ENCODE results near the gene VWA1.

The VWA1 gene, protein sequence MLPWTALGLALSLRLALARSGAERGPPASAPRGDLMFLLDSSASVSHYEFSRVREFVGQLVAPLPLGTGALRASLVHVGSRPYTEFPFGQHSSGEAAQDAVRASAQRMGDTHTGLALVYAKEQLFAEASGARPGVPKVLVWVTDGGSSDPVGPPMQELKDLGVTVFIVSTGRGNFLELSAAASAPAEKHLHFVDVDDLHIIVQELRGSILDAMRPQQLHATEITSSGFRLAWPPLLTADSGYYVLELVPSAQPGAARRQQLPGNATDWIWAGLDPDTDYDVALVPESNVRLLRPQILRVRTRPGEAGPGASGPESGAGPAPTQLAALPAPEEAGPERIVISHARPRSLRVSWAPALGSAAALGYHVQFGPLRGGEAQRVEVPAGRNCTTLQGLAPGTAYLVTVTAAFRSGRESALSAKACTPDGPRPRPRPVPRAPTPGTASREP

DNA sequence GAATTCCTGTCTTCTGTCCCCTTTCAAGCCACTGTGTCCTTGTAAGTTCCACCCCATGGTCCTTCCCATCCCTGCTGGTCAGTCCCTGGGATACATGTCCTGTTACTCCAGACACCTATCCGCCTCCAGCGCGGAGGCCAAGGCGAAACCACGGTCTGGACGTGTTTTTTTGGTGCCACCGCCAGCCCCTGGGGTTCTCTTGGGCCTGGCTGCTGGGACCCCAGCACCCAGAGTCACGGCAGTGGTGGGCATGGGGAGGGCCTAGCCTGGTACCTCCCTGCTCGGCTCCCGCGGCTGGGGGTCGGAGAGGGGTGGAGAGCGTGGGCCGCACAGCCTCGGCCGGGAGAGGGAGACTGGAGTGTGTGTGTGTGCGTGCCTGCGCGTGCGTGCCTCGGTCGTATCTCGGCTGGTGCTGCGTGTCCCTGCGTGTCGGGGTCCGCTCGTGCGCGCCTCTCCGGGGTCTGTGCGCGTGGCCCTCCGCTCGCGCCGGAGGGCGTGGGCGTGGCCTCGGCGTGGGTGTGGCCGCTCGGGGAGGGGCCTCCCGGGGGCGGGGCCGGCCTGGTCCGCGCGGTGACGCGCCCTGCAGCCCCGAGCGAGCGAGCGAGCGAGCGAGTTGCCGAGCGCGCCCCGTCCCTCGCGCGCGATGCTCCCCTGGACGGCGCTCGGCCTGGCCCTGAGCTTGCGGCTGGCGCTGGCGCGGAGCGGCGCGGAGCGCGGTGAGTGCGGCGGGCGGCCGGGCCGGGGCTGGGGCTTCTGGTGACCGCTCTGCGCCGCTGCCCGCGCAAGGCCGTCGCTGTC is at the start of gene VWA1:
VWA1 (plus strand) TSS at position 585 of the 798 bp plus-strand sequence; CDS start at position 644, 59 bp downstream.
- H3K9me3 Mint-ChIP-seq = no peaks in the 10 kb centered on the region

GRCh38 chr1:1385931-1386330 is 49.6 kb upstream of the VWA1 start:
- peaks cover 26% of the 10 kb centered on the region for H3K36me3 Mint-ChIP-seq
- no peak overlapping the region for H3K4me3 Mint-ChIP-seq
- ATAC-seq (ENCODE audit: low read depth) = no peak
- DNase-seq (ENCODE audit: low spot score in 2 of 2) = no peak
- H3K4me1 Mint-ChIP-seq = peaks cover 11% of the 10 kb centered on the region
- H3K27me3 Mint-ChIP-seq = no peaks in the 10 kb centered on the region
- H3K27ac Mint-ChIP-seq = no peak overlapping the region
- no peaks in the 10 kb centered on the region for H3K9me3 Mint-ChIP-seq

More for the DNA sequence above, at the start of gene VWA1:
- peaks cover 8% of the 10 kb centered on the region for H3K4me1 Mint-ChIP-seq
- H3K27me3 Mint-ChIP-seq = peaks cover 12% of the 10 kb centered on the region
- H3K27ac Mint-ChIP-seq = no peak within 1 kb of the TSS
- H3K36me3 Mint-ChIP-seq = no peaks in the 10 kb centered on the region
- peak within 1 kb of the TSS; percentile 64 for H3K4me3 Mint-ChIP-seq
- DNase-seq (ENCODE audit: low spot score in 2 of 2) = peak; percentile 56 to 75
- ATAC-seq (ENCODE audit: low read depth) = peak; percentile 83

DNA sequence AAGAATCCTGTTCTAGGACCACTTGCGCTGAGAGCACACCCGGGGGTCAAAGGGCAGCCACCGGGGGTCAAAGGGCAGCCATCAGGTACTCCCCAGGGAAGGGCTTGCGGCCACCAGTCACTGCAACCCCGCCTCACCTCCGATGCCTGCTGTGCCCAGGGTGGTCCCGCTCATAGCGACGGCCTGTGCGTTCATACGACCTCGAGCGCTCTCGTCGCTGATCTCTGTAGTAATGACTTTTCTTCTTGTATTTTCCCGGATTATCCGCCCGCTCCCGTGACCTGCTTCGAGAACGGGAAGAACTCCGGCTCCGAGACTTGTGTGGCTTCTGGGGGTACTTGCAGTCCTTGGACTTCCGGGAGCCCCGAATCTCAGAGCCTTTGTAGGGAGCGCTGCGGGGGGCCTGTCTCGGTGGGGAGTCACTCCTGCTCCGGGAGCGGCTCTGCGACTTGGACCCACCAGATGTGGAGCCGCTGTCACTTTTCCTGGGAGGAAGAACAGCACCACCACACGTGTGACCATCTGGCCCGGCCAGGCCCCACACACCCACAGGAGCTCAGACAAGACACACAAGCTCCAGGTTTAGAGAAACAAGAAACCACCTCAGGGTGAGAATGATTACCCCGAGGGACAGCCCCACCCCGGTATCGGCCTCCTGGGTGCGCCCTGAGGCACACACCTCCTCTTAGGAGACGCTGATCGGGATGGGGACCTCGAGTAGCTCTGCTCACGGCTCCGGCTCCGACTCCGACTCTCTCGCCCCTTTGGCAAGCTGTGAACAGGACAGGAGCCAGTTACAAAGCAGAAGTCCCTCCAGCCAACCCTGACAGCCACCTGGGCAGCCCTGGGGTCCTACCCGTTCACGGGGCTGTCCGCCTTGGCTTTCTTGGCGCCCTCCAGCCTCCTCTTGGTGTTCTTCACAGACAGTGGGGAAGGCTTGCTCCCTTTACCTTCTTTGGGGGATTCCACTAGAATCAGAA is 48.1 kb upstream of the VWA1 start:
- H3K36me3 Mint-ChIP-seq = peaks cover 33% of the 10 kb centered on the region
- H3K27ac Mint-ChIP-seq = no peak overlapping the region
- H3K4me1 Mint-ChIP-seq = peaks cover 5% of the 10 kb centered on the region
- H3K4me3 Mint-ChIP-seq = no peak overlapping the region
- no peaks in the 10 kb centered on the region for H3K27me3 Mint-ChIP-seq
- no peaks in the 10 kb centered on the region for H3K9me3 Mint-ChIP-seq
- no peak for DNase-seq (ENCODE audit: low spot score in 2 of 2)
- ATAC-seq (ENCODE audit: low read depth) = no peak

DNA sequence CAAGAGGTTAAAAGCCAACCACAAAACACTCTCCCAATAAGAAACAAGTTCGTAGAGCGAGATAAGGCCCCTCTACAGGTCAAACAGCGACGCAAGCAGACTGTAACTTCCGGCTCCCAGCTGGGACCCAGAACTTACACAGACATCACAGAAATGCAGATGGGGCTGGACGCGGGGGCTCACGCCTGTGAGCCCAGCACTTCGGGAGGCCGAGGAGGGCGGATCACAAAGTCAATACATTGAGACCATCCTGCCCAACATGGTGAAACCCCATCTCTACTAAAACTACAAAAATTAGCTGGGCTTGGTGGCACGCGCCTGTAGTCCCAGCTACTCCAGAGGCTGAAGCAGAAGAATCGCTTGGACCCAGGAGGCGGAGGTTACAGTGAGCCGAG is 47.4 kb upstream of the VWA1 start:
- Mint-ChIP-seq H3K9me3 (no peaks in the 10 kb centered on the region), H3K4me3 (no peak overlapping the region), H3K27me3 (no peaks in the 10 kb centered on the region), H3K36me3 (peaks cover 34% of the 10 kb centered on the region), H3K27ac (no peak overlapping the region), H3K4me1 (peaks cover 2% of the 10 kb centered on the region)
- DNase-seq (ENCODE audit: low spot score in 2 of 2) = no peak
- ATAC-seq (ENCODE audit: low read depth) = no peak

- ATAC-seq (ENCODE audit: low read depth) (no peak), DNase-seq (ENCODE audit: low spot score in 2 of 2) (no peak)
- Mint-ChIP-seq H3K4me3 (no peak overlapping the region), H3K9me3 (no peaks in the 10 kb centered on the region), H3K36me3 (peaks cover 41% of the 10 kb centered on the region), H3K27ac (no peak overlapping the region), H3K4me1 (peaks cover 9% of the 10 kb centered on the region), H3K27me3 (no peaks in the 10 kb centered on the region)
Observed at GRCh38 chr1:1390675-1391074, 44.8 kb upstream of the VWA1 start.

GRCh38 chr1:1391225-1391624 is 44.3 kb upstream of the VWA1 start:
- Mint-ChIP-seq H3K27ac (no peak overlapping the region), H3K9me3 (no peaks in the 10 kb centered on the region), H3K36me3 (peaks cover 39% of the 10 kb centered on the region), H3K4me1 (peaks cover 9% of the 10 kb centered on the region), H3K27me3 (no peaks in the 10 kb centered on the region), H3K4me3 (no peak overlapping the region)
- no peak for DNase-seq (ENCODE audit: low spot score in 2 of 2)
- ATAC-seq (ENCODE audit: low read depth) = no peak

DNA sequence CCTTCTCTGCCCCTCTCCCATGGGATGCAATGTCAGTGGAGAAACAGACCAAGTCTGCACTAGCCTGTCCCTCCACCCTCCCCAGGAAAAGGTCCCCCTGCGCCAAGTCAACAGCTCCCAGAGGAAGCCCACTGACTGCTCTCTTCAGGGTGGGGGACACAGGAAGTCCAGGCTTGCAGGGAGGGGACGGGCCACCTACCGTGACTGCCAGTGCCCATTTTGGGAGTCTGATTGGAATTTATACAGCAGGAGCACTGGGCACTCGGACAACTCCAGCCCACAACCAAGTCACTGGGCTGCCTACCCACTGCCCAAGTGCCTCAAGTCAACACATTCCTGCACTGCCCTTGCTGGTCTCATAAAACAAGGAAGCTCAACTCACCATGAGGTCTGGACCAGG is 42.5 kb upstream of the VWA1 start:
- Mint-ChIP-seq H3K9me3 (no peaks in the 10 kb centered on the region), H3K27me3 (no peaks in the 10 kb centered on the region), H3K36me3 (peaks cover 28% of the 10 kb centered on the region), H3K4me3 (no peak overlapping the region), H3K4me1 (peaks cover 9% of the 10 kb centered on the region), H3K27ac (no peak overlapping the region)
- ATAC-seq (ENCODE audit: low read depth) (no peak), DNase-seq (ENCODE audit: low spot score in 2 of 2) (no peak)

GRCh38 chr1:1393428-1393827 is 42.1 kb upstream of the VWA1 start:
- Mint-ChIP-seq H3K27ac (no peak overlapping the region), H3K4me3 (no peak overlapping the region), H3K9me3 (no peaks in the 10 kb centered on the region), H3K27me3 (no peaks in the 10 kb centered on the region), H3K4me1 (peaks cover 11% of the 10 kb centered on the region), H3K36me3 (peaks cover 25% of the 10 kb centered on the region)
- ATAC-seq (ENCODE audit: low read depth) = no peak
- no peak for DNase-seq (ENCODE audit: low spot score in 2 of 2)

DNA sequence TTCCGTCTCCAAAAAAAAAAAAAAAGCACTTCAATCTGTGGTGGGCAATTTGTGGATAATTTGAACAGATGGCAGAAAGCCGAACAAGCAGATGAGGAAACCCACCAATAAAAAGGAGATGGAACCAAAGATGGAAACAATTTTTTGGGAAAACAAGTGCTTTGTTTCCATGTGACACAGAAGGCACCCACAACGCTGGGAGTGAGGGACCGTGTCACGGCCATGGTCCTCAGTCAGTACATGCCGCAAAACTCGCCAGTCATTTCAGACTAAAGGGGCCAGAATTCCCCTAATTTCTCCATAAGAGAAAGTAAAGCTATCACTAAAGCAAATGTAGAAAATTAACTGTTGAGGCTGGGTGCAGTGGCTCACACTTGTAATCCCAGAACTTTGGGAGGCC is 41.4 kb upstream of the VWA1 start:
- peaks cover 24% of the 10 kb centered on the region for H3K36me3 Mint-ChIP-seq
- ATAC-seq (ENCODE audit: low read depth) (no peak), DNase-seq (ENCODE audit: low spot score in 2 of 2) (no peak)
- no peak overlapping the region for H3K27ac Mint-ChIP-seq
- H3K9me3 Mint-ChIP-seq = no peaks in the 10 kb centered on the region
- H3K4me3 Mint-ChIP-seq = no peak overlapping the region
- no peaks in the 10 kb centered on the region for H3K27me3 Mint-ChIP-seq
- H3K4me1 Mint-ChIP-seq = peaks cover 11% of the 10 kb centered on the region

DNA sequence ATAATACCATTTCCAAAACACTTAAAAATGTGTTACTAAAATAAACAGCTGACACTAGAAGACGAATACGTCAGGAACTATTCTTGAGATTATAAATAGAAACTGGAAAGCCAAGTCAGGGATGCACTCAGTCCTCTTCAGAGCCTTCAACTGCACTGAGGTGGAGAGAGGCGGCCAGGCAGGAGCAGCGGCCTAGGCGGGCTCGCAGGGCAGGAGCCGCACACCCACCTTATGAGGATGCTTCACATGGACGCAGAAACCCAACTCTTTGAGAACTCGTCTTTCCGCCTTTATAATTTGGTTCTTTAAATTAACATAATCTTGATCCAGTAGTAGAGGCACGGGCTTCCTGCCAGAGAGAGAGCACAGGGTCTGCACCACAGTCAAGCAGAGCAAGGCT is 40.3 kb upstream of the VWA1 start:
- DNase-seq (ENCODE audit: low spot score in 2 of 2) (no peak), ATAC-seq (ENCODE audit: low read depth) (no peak)
- H3K36me3 Mint-ChIP-seq = peaks cover 18% of the 10 kb centered on the region
- H3K27me3 Mint-ChIP-seq = no peaks in the 10 kb centered on the region
- H3K4me3 Mint-ChIP-seq = no peak overlapping the region
- H3K9me3 Mint-ChIP-seq = no peaks in the 10 kb centered on the region
- H3K4me1 Mint-ChIP-seq = peaks cover 17% of the 10 kb centered on the region
- H3K27ac Mint-ChIP-seq = no peak overlapping the region

- Mint-ChIP-seq H3K27me3 (no peaks in the 10 kb centered on the region), H3K4me1 (peaks cover 29% of the 10 kb centered on the region), H3K36me3 (peaks cover 9% of the 10 kb centered on the region), H3K27ac (peak overlapping the region; percentile 62), H3K4me3 (peak overlapping the region; percentile 92), H3K9me3 (no peaks in the 10 kb centered on the region)
- DNase-seq (ENCODE audit: low spot score in 2 of 2) (no peak), ATAC-seq (ENCODE audit: low read depth) (no peak)
Observed at GRCh38 chr1:1397839-1398523, 37.5 kb upstream of the VWA1 start.

DNA sequence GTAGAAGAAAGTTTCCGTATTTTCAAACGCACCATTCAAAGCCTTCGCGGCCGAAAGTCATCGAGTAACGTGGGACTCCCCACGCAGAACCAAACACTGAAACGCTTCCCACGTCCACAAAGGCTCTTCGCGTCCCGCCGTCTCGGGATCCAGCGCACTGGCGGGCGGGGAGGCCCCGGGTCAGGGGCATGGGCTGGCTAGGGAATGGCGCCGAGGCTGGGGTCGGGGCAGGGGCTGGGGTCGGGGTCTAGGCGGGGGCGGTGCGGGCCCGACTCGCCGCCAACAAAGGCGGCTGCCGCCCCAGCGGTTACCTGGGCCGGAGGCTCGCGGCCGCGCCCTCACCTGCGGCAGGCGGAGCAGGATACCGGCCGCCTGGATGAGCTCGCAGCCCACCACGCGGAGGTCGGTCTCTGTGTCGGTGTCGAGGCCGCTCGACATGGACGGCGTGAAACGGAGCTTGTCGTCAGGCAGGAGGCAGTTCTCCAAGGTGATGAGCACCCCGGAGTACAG is 36.8 kb upstream of the VWA1 start:
- H3K4me1 Mint-ChIP-seq = peaks cover 32% of the 10 kb centered on the region
- H3K4me3 Mint-ChIP-seq = peak overlapping the region; percentile 92
- H3K27me3 Mint-ChIP-seq = no peaks in the 10 kb centered on the region
- ATAC-seq (ENCODE audit: low read depth) = peak; percentile 1
- DNase-seq (ENCODE audit: low spot score in 2 of 2) = no peak
- peaks cover 11% of the 10 kb centered on the region for H3K36me3 Mint-ChIP-seq
- peak overlapping the region; percentile 90 for H3K27ac Mint-ChIP-seq
- no peaks in the 10 kb centered on the region for H3K9me3 Mint-ChIP-seq
